ENCODE results near the gene SETD7. TPM values are rescaled to one million over a fixed set of nuclear protein-coding genes. Genes with fewer than 3 reads are reported as not detected.

SETD7 gene
- total and polyA plus RNA-seq, 2 of the 4 experiments (the other 2 are of a cell fraction), result 17.0 to 46.6 TPM

DNA sequence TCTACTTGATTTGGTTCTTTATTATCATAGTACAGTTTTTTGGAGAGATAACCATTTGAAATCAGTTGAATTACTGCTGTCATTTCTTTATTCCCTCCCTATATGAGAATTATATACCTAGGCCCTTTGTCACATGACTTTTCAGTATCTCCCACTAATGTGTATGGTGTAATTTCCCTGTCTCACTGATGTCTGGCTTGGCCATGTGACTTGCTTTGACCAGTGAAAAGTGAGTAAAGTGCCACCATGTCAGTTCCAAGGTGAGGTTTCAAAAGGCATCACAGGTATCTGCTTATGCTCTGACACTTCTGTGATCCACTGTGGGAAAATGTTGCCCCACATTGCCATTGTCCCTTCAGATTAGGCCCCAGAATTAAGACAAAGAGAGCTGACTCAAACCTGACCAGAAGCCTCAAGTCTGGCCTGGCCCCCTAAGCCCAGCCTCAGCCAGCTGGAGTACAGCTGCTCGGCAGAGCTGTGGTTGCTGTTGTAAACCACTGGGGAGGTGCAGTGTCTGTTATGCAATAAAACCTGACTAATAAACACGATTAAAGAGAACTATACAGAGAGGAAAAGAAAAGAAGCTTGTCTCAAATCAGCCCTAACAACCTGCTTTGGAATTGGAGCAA, 27.5 kb downstream of the SETD7 start:
- Histone ChIP-seq H3K27ac (ENCODE audit: insufficient read depth, low read length) (peak overlapping the region; percentile 81; the same call in 1 of the 2 replicates), H2BK120ac (ENCODE audit: low read depth, low read length) (peak overlapping the region; percentile 41; the same call in 1 of the 2 replicates), H3K18ac (ENCODE audit: low read depth, low read length) (peak overlapping the region; percentile 13; the same call in 1 of the 2 replicates), H3K27me3 (ENCODE audit: control insufficient read depth, insufficient read depth, low read length) (no peaks in the 10 kb centered on the region), H2AFZ (replicated peaks; ENCODE audit: low read length, poor library complexity) (peak overlapping the region; percentile 21), H2BK20ac (ENCODE audit: low read depth, low read length) (0 out of 2 replicates have a peak overlapping the region, but pooled peaks have one; percentile 27), H3K9me1 (ENCODE audit: insufficient read depth, low read length) (peaks cover 6% of the 10 kb centered on the region), H4K20me1 (ENCODE audit: insufficient read depth, low read length) (peaks cover 6% of the 10 kb centered on the region; the same call in 1 of the 2 replicates), H3K56ac (ENCODE audit: extremely low read depth, insufficient read depth, low read length) (no peak overlapping the region), H3K9me3 (ENCODE audit: control insufficient read depth, insufficient read depth, low read length) (no peaks in the 10 kb centered on the region), H3K4me3 (ENCODE audit: insufficient read depth, low read depth, low read length) (no peak overlapping the region), H2AK9ac (replicated peaks; ENCODE audit: low read depth, low read length, poor library complexity) (peak overlapping the region; percentile 47), H2BK15ac (ENCODE audit: low read depth, low read length) (peak overlapping the region; percentile 67; the same call in 1 of the 3 replicates), H4K8ac (ENCODE audit: low read depth in 2 of 2, low read length in 2 of 2) (peak overlapping the region in 1 of 2 experiments; percentile 68; a peak in 2 of 4 replicates), H2AK5ac (ENCODE audit: low read depth, low read length) (peak overlapping the region; percentile 62), H3K4me2 (ENCODE audit: low read depth, low read length) (peak overlapping the region; percentile 11), H3K4me1 (ENCODE audit: control insufficient read depth, insufficient read depth, low read length) (peaks cover 6% of the 10 kb centered on the region), H4K91ac (ENCODE audit: insufficient read depth, low read depth, low read length) (0 out of 2 replicates have a peak overlapping the region, but pooled peaks have one; percentile 13), H3K9ac (ENCODE audit: low read depth, low read length) (no peak overlapping the region), H3K79me1 (ENCODE audit: low read depth in 1 of 2, low read length in 2 of 2) (peaks cover 9 to 21% of the 10 kb centered on the region in 2 experiments), H3K14ac (replicated peaks; ENCODE audit: low read depth, low read length) (peak overlapping the region; percentile 57), H3K23ac (ENCODE audit: low read depth, low read length) (0 out of 2 replicates have a peak overlapping the region, but pooled peaks have one; percentile 18), H2BK5ac (ENCODE audit: low read depth, low read length, poor library complexity, severe bottlenecking) (peak overlapping the region; percentile 86), H3K36me3 (ENCODE audit: control insufficient read depth, insufficient read depth, low read length) (peaks cover 17% of the 10 kb centered on the region), H4K5ac (ENCODE audit: low read depth, low read length) (0 out of 2 replicates have a peak overlapping the region, but pooled peaks have one; percentile 17), H3K4ac (ENCODE audit: low read depth, low read length) (peak overlapping the region; percentile 61; the same call in 1 of the 2 replicates)
- intact Hi-C loops (cut with micrococcal nuclease), result loop anchor here (2.0 kb wide), 1 partner anchor 26 kb away; no protein-coding TSS in a partner anchor
- ChIA-PET POLR2A (ENCODE audit: unreplicated experiment) (interaction anchor here (0.6 to 1.1 kb wide), 2 partner anchors 26 to 112 kb away, joined by 3 read pairs; no protein-coding TSS in a partner anchor), CTCF (interaction anchor here (1.0 kb wide), 2 partner anchors 9 to 31 kb away, joined by 3 to 5 read pairs; no protein-coding TSS in a partner anchor)
- ATAC-seq (ENCODE audit: low read depth) (peak; percentile 92), DNase-seq (peak; percentile 96)
- no peak for TF ChIP-seq SMC3 (IDR thresholded peaks at IDR 0.05; ENCODE audit: low read depth, low read length)
- peak; percentile 94 for TF ChIP-seq CEBPB (IDR thresholded peaks at IDR 0.05; ENCODE audit: low read depth, low read length)
- TF ChIP-seq CTCF (conservative IDR thresholded peaks at IDR 0.05; ENCODE audit: low read depth, low read length), result no peak
- TF ChIP-seq MAZ (IDR thresholded peaks at IDR 0.05; ENCODE audit: borderline replicate concordance, low read depth, low read length), result peak; percentile 39; the same call in 1 of the 2 replicates
- peak; percentile 30; the same call in 1 of the 2 replicates for TF ChIP-seq FOS (IDR thresholded peaks at IDR 0.05; ENCODE audit: low read depth, low read length)
- TF ChIP-seq CHD1 (IDR thresholded peaks at IDR 0.05; ENCODE audit: low read depth, low read length), result no peak
- peak; percentile 72 for TF ChIP-seq BHLHE40 (IDR thresholded peaks at IDR 0.05; ENCODE audit: low read depth, low read length)
- peak; percentile 32; the same call in 1 of the 2 replicates for TF ChIP-seq RFX5 (IDR thresholded peaks at IDR 0.05; ENCODE audit: low read depth, low read length)
- TF ChIP-seq MXI1 (IDR thresholded peaks at IDR 0.05; ENCODE audit: borderline replicate concordance, low read depth, low read length), result no peak
- TF ChIP-seq ELK1 (IDR thresholded peaks at IDR 0.05; ENCODE audit: borderline replicate concordance, low read depth, low read length), result no peak
- TF ChIP-seq, protein P1, sequence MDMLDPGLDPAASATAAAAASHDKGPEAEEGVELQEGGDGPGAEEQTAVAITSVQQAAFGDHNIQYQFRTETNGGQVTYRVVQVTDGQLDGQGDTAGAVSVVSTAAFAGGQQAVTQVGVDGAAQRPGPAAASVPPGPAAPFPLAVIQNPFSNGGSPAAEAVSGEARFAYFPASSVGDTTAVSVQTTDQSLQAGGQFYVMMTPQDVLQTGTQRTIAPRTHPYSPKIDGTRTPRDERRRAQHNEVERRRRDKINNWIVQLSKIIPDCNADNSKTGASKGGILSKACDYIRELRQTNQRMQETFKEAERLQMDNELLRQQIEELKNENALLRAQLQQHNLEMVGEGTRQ (IDR thresholded peaks at IDR 0.05; ENCODE audit: low read depth, low read length), result peak; percentile 82
- peak; percentile 44 for TF ChIP-seq RCOR1 (IDR thresholded peaks at IDR 0.05; ENCODE audit: insufficient replicate concordance, low read length)
- dilution Hi-C loops (cut with HindIII; ENCODE audit: low sequenced_read_pairs, unreplicated experiment), result no loop called here
- in situ Hi-C loops (cut with MboI; ENCODE audit: low sequenced_read_pairs), result no loop called here
- no CpG with 5 or more reads among the region's 2 CpGs for WGBS, 2 experiments (ENCODE audit: extremely low coverage in 2 of 2, insufficient read length in 1 of 2)
- BruUV-seq (replicated peaks), result no TSS peak
